KMS-11 (cell line): Measurements from ENCODE around the gene HSD11B2.

Source experiments
- H2AFZ ChIP-seq: fragments of 200-600 bp; sonication (generic); 2 replicates; pipeline ENCODE4 v1.6.1; 2016; ENCODE audit warnings: antibody characterized with exemption, mixed run types, low read depth
- H3K27ac ChIP-seq: fragments of 200-600 bp; sonication (generic); 2 replicates; pipeline ENCODE4 v1.6.1; 2016; ENCODE audit warnings: mild to moderate bottlenecking, mixed run types
- H3K27me3 ChIP-seq: fragments of 200-600 bp; sonication (generic); 2 replicates; pipeline ENCODE4 v1.6.1; 2017; ENCODE audit warnings: mild to moderate bottlenecking, low read depth, mixed run types, moderate library complexity; ENCODE audit not compliant: insufficient read depth
- H3K36me3 ChIP-seq: fragments of 200-600 bp; sonication (generic); 2 replicates; pipeline ENCODE4 v1.6.1; 2017; ENCODE audit warnings: mild to moderate bottlenecking, mixed run types; ENCODE audit not compliant: insufficient read depth
- H3K4me1 ChIP-seq: fragments of 200-600 bp; sonication (generic); 2 replicates; pipeline ENCODE4 v1.6.1; 2016; ENCODE audit warnings: mild to moderate bottlenecking, low read depth, mixed run types; ENCODE audit not compliant: poor library complexity, severe bottlenecking
- H3K4me2 ChIP-seq: fragments of 200-600 bp; sonication (generic); 2 replicates; pipeline ENCODE4 v1.7.0; 2016; ENCODE audit warnings: mild to moderate bottlenecking, mixed run types
- H3K4me3 ChIP-seq: fragments of 200-600 bp; sonication (generic); IDR thresholded peaks from 2 replicates; pipeline ENCODE4 v1.6.1; 2017; ENCODE audit warnings: low read depth, low read length, mixed read lengths; ENCODE audit not compliant: insufficient read depth
- H3K79me2 ChIP-seq: fragments of 200-600 bp; sonication (generic); 2 replicates; pipeline ENCODE4 v1.6.1; 2016; ENCODE audit warnings: low read depth, mixed run types; ENCODE audit not compliant: insufficient read depth
- H3K9ac ChIP-seq: fragments of 200-600 bp; sonication (generic); 2 replicates; pipeline ENCODE4 v1.6.1; 2016; ENCODE audit warnings: mild to moderate bottlenecking, mixed run types
- H4K20me1 ChIP-seq: fragments of 200-600 bp; sonication (generic); 2 replicates; pipeline ENCODE4 v1.6.1; 2016; ENCODE audit warnings: mild to moderate bottlenecking, mixed run types; ENCODE audit not compliant: insufficient read depth
- CTCF ChIP-seq: fragments of 200-600 bp; sonication (generic); conservative IDR thresholded peaks from 2 replicates; pipeline ENCODE4 v1.6.1; 2017; ENCODE audit warnings: low read depth, mild to moderate bottlenecking, antibody characterized with exemption, low read length, moderate library complexity, mixed read lengths

HSD11B2 gene

GRCh38 chr16:67430977-67431774 lies at the start of gene HSD11B2:
HSD11B2 (plus strand) TSS chr16:67431121; CDS start chr16:67431249, 128 bp downstream.
- no peak within 1 kb of the TSS for H3K27ac ChIP-seq
- H2AFZ ChIP-seq, result peak within 1 kb of the TSS; percentile 52

DNA sequence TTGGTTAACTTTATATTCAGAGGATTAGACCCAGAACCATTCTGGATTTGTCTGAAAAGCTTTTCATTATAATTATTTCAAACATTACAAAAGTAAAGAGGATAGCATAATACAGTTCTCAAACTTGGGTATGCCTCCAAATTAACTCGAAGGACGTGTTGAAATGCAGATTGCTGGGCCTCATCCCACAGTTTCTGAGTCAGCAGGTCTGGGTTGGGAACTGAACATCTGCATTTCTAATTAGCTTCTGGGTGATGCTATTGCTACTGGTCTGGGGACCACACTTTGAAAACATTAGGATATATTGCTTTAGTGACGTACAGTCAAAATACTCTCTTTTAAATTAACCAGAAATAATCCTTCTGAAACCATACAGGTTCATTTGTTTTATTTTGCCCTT lies 47.6 kb upstream of the HSD11B2 start:
- Histone ChIP-seq H3K79me2 (no peaks in the 10 kb centered on the region), H4K20me1 (no peaks in the 10 kb centered on the region), H3K9ac (no peak overlapping the region), H3K27me3 (no peaks in the 10 kb centered on the region), H3K4me1 (no peaks in the 10 kb centered on the region), H3K4me2 (no peak overlapping the region), H3K36me3 (no peaks in the 10 kb centered on the region), H3K4me3 (no peak overlapping the region), H3K27ac (no peak overlapping the region), H2AFZ (no peak overlapping the region)
- TF ChIP-seq CTCF, result no peak

More at GRCh38 chr16:67430977-67431774, at the start of gene HSD11B2:
- Histone ChIP-seq H3K4me3 (no peak within 1 kb of the TSS), H3K4me1 (no peaks in the 10 kb centered on the region), H3K27me3 (peaks cover 22% of the 10 kb centered on the region), H3K9ac (no peak within 1 kb of the TSS; the same call in 1 of the 2 replicates), H4K20me1 (no peaks in the 10 kb centered on the region), H3K79me2 (no peaks in the 10 kb centered on the region), H3K36me3 (no peaks in the 10 kb centered on the region), H3K4me2 (peak within 1 kb of the TSS; percentile 46)
- TF ChIP-seq CTCF, result no peak

- H3K27me3 ChIP-seq, result no peaks in the 10 kb centered on the region
- no peaks in the 10 kb centered on the region for H3K36me3 ChIP-seq
- H3K4me2 ChIP-seq, result no peak overlapping the region
- H3K27ac ChIP-seq, result no peak overlapping the region
- H3K4me1 ChIP-seq, result no peaks in the 10 kb centered on the region
- H3K4me3 ChIP-seq, result no peak overlapping the region
- no peak overlapping the region for H2AFZ ChIP-seq
- no peak overlapping the region for H3K9ac ChIP-seq
- no peak for TF ChIP-seq CTCF
- H3K79me2 ChIP-seq, result no peaks in the 10 kb centered on the region
- no peaks in the 10 kb centered on the region for H4K20me1 ChIP-seq
Measured at GRCh38 chr16:67384778-67385510, 46.0 kb upstream of the HSD11B2 start.

DNA sequence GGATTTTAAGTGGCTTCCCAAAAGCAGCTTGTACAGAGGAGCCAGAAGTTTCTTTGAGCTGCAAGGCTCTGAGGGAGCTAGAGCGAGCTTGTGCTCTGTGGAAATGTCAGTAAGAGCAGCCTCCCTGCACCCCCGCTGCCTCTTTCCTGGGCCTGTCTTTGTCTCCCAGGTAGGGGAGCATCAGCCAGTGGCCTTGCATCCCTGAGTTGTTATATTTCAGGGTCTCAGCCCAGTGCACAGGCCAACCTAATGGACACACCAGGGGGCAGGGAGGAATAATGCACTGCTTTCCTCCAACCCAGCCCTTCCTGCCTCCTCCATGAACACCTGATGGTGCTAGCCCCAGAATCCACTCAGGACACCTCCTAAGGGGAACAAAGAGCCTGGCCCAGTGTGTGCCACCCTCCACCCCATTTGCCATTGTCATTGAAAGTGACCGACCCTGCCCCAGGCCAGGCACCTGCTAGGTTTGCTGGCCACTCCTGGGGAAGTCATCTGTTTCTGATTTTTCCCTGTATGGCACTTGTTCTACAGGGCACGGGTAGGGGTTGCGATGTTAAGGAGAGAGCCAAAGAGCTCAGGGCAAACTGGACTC lies 44.0 kb upstream of the HSD11B2 start:
- TF ChIP-seq CTCF, result no peak
- Histone ChIP-seq H3K36me3 (no peaks in the 10 kb centered on the region), H3K27me3 (no peaks in the 10 kb centered on the region), H3K4me2 (no peak overlapping the region), H3K27ac (no peak overlapping the region), H2AFZ (no peak overlapping the region), H3K4me3 (no peak overlapping the region), H3K4me1 (no peaks in the 10 kb centered on the region), H3K9ac (no peak overlapping the region), H3K79me2 (no peaks in the 10 kb centered on the region), H4K20me1 (no peaks in the 10 kb centered on the region)
